ENCODE results near the gene NHEJ1. TPM values are rescaled to one million over a fixed set of nuclear protein-coding genes. Genes with fewer than 3 reads are reported as not detected.

NHEJ1 gene
- total and polyA plus RNA-seq, 2 of the 13 experiments (the other 11 are each of a cell fraction or from before 2014, with no cell fraction given), result 30.0 to 30.7 TPM

DNA sequence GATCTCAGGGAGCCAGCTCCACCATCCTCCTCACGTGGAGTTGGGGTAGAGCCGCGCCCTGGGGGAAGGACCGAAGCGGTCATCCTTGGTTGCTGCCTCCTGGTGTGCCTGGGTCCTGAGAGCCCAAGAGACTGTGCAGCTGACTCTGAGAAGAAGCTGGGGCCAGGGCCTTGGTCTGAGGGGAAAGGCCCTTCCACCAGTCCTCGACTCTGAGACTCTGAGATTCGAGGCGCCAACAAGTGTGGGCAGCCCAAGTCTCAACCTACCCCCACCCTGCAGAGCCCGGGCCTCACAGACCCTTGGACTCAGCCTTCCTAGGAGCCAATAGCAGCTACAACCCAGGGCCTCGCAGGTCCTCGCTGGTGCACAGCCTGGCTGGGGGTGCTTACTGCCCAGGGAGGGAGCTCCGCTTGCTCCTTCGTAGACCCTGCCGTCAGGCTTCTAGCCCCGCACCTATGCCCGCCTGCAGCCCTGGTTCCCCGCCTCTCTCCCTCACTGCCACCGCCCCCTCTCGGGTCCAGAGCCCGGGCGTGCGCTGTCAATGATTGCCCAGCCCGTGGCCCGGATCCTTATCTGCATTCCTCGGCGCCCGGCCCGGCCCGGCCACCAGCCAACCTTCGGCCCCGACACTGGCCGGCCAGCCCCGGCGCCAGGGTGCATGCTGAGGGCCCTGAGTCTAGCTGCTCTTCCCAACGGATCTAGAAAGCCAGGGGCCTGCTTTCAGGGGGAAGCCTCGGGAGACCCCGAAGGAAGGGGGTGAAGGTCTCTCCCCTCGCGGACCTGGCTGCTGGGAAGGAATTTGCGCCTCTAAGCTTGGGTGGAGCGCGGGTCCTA lies 101.9 kb downstream of the NHEJ1 start (continued):
- TF ChIP-seq, protein P1, sequence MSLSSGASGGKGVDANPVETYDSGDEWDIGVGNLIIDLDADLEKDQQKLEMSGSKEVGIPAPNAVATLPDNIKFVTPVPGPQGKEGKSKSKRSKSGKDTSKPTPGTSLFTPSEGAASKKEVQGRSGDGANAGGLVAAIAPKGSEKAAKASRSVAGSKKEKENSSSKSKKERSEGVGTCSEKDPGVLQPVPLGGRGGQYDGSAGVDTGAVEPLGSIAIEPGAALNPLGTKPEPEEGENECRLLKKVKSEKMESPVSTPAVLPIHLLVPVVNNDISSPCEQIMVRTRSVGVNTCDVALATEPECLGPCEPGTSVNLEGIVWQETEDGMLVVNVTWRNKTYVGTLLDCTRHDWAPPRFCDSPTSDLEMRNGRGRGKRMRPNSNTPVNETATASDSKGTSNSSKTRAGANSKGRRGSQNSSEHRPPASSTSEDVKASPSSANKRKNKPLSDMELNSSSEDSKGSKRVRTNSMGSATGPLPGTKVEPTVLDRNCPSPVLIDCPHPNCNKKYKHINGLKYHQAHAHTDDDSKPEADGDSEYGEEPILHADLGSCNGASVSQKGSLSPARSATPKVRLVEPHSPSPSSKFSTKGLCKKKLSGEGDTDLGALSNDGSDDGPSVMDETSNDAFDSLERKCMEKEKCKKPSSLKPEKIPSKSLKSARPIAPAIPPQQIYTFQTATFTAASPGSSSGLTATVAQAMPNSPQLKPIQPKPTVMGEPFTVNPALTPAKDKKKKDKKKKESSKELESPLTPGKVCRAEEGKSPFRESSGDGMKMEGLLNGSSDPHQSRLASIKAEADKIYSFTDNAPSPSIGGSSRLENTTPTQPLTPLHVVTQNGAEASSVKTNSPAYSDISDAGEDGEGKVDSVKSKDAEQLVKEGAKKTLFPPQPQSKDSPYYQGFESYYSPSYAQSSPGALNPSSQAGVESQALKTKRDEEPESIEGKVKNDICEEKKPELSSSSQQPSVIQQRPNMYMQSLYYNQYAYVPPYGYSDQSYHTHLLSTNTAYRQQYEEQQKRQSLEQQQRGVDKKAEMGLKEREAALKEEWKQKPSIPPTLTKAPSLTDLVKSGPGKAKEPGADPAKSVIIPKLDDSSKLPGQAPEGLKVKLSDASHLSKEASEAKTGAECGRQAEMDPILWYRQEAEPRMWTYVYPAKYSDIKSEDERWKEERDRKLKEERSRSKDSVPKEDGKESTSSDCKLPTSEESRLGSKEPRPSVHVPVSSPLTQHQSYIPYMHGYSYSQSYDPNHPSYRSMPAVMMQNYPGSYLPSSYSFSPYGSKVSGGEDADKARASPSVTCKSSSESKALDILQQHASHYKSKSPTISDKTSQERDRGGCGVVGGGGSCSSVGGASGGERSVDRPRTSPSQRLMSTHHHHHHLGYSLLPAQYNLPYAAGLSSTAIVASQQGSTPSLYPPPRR (CRISPR knock-in tag; IDR thresholded peaks at IDR 0.05; ENCODE audit: borderline replicate concordance), result peak; percentile 94
- TF ChIP-seq, protein P2, sequence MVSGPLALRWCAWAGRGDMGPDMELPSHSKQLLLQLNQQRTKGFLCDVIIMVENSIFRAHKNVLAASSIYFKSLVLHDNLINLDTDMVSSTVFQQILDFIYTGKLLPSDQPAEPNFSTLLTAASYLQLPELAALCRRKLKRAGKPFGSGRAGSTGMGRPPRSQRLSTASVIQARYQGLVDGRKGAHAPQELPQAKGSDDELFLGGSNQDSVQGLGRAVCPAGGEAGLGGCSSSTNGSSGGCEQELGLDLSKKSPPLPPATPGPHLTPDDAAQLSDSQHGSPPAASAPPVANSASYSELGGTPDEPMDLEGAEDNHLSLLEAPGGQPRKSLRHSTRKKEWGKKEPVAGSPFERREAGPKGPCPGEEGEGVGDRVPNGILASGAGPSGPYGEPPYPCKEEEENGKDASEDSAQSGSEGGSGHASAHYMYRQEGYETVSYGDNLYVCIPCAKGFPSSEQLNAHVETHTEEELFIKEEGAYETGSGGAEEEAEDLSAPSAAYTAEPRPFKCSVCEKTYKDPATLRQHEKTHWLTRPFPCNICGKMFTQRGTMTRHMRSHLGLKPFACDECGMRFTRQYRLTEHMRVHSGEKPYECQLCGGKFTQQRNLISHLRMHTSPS (CRISPR knock-in tag; IDR thresholded peaks at IDR 0.05; ENCODE audit: low read depth), result peak; percentile 92
- no peak for TF ChIP-seq NFYC (CRISPR knock-in tag; IDR thresholded peaks at IDR 0.05)
- no peak for TF ChIP-seq SNAPC2 (CRISPR knock-in tag; IDR thresholded peaks at IDR 0.05)
- TF ChIP-seq CBX1 (IDR thresholded peaks at IDR 0.05; ENCODE audit: low read depth), result no peak
- TF ChIP-seq FOXA1 (IDR thresholded peaks at IDR 0.05), result no peak
- no peak for TF ChIP-seq FOXA1 (CRISPR knock-in tag; IDR thresholded peaks at IDR 0.05)
- TF ChIP-seq FOXP1 (IDR thresholded peaks at IDR 0.05), result no peak
- TF ChIP-seq FOXP1 (CRISPR knock-in tag; IDR thresholded peaks at IDR 0.05), result peak; percentile 43; the same call in 1 of the 2 replicates
- peak; percentile 68 for TF ChIP-seq TFAP4 (IDR thresholded peaks at IDR 0.05; ENCODE audit: borderline replicate concordance, low read depth)
- 0 out of 2 replicates have a peak, but pooled peaks have one; percentile 48 for TF ChIP-seq ZFP1 (CRISPR knock-in tag; IDR thresholded peaks at IDR 0.05)
- TF ChIP-seq ZNF10 (CRISPR knock-in tag; IDR thresholded peaks at IDR 0.05; ENCODE audit: borderline replicate concordance, low read depth), result no peak
- TF ChIP-seq HOXA3 (CRISPR knock-in tag; IDR thresholded peaks at IDR 0.05), result peak; percentile 80
- peak; percentile 27; the same call in 1 of the 2 replicates for TF ChIP-seq CEBPG (CRISPR knock-in tag; IDR thresholded peaks at IDR 0.05)
- TF ChIP-seq SP4 (CRISPR knock-in tag; IDR thresholded peaks at IDR 0.05), result 0 out of 2 replicates have a peak, but pooled peaks have one; percentile 37
- TF ChIP-seq ZMYM2 (CRISPR knock-in tag; IDR thresholded peaks at IDR 0.05), result 0 out of 2 replicates have a peak, but pooled peaks have one; percentile 21
- no peak for TF ChIP-seq ATRX (CRISPR knock-in tag; IDR thresholded peaks at IDR 0.05; ENCODE audit: borderline replicate concordance)
- TF ChIP-seq ZNF430 (CRISPR knock-in tag; IDR thresholded peaks at IDR 0.05), result peak; percentile 62; the same call in 1 of the 2 replicates
- TF ChIP-seq, protein P3, sequence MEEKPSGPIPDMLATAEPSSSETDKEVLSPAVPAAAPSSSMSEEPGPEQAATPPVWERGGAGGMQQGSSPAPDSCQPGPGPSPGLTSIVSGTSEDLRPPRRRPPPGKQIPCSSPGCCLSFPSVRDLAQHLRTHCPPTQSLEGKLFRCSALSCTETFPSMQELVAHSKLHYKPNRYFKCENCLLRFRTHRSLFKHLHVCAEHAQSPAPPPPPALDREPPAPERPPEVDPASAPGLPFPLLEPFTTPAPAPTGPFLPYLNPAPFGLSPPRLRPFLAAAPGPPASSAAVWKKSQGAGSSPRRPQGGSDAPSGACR (CRISPR knock-in tag; IDR thresholded peaks at IDR 0.05), result no peak
- peak; percentile 64; the same call in 1 of the 2 replicates for TF ChIP-seq ZNF788 (CRISPR knock-in tag; IDR thresholded peaks at IDR 0.05; ENCODE audit: borderline replicate concordance)
- TF ChIP-seq NR0B2 (CRISPR knock-in tag; IDR thresholded peaks at IDR 0.05), result 0 out of 2 replicates have a peak, but pooled peaks have one; percentile 55

All from HepG2 (cell line).